Measurements from ENCODE around the gene GPR27.

GRCh38 chr3:71726146-71726545 lies 27.5 kb upstream of the GPR27 start:
- no peak for TF ChIP-seq CTCF (conservative IDR thresholded peaks at IDR 0.05; ENCODE audit: low read depth in 2 of 2)
- TF ChIP-seq POLR2AphosphoS5 (IDR thresholded peaks at IDR 0.05; ENCODE audit: low read depth): no peak
- TF ChIP-seq JUNB (IDR thresholded peaks at IDR 0.05; ENCODE audit: unreplicated experiment): no peak
- no peak for TF ChIP-seq REST (IDR thresholded peaks at IDR 0.05; ENCODE audit: unreplicated experiment)
- no peak for TF ChIP-seq EZH2phosphoT487 (IDR thresholded peaks at IDR 0.05; ENCODE audit: unreplicated experiment)
- no peak for TF ChIP-seq CREB1 (CRISPR knock-in tag; IDR thresholded peaks at IDR 0.05; ENCODE audit: low read depth)
- no peak for TF ChIP-seq EZH2 (IDR thresholded peaks at IDR 0.05; ENCODE audit: low read depth, unreplicated experiment)
- TF ChIP-seq ZNF331 (CRISPR knock-in tag; IDR thresholded peaks at IDR 0.05; ENCODE audit: low read depth): no peak
- TF ChIP-seq ZNF114 (CRISPR knock-in tag; IDR thresholded peaks at IDR 0.05): no peak
- no peak for TF ChIP-seq STAT1 (IDR thresholded peaks at IDR 0.05; ENCODE audit: unreplicated experiment)
